Osteoblast (primary cell): ENCODE data around the gene RBP4. TPM values are rescaled to one million over a fixed set of nuclear protein-coding genes. Genes with fewer than 3 reads are reported as not detected.

ENCODE experiments used
- DNase-seq: peaks from one replicate; pipeline ENCODE4 v3.0.0; 2011; ENCODE audit warnings: low spot score, mixed read lengths; ENCODE audit not compliant: insufficient read length; ENCODE audit errors: missing footprints
- H2AFZ ChIP-seq: 2 replicates; pipeline ENCODE4 v1.6.0; 2011; ENCODE audit warnings: mild to moderate bottlenecking, low read length
- H3K27ac ChIP-seq: 2 replicates; pipeline ENCODE4 v1.5.1; 2011; ENCODE audit warnings: mild to moderate bottlenecking, low read depth, low read length, moderate library complexity
- H3K27me3 ChIP-seq: 2 replicates; pipeline ENCODE4 v1.6.0; 2012; ENCODE audit warnings: mild to moderate bottlenecking, control low read depth, inconsistent platforms, low read length, moderate library complexity; ENCODE audit not compliant: insufficient read depth
- H3K36me3 ChIP-seq: 2 replicates; pipeline ENCODE4 v1.5.1; 2011; ENCODE audit warnings: mild to moderate bottlenecking, low read length, control low read depth, moderate library complexity; ENCODE audit not compliant: insufficient read depth
- H3K4me1 ChIP-seq: 2 replicates; pipeline ENCODE4 v1.5.1; 2011; ENCODE audit warnings: mild to moderate bottlenecking, low read length, control low read depth, moderate library complexity; ENCODE audit not compliant: insufficient read depth
- H3K4me2 ChIP-seq: 2 replicates; pipeline ENCODE4 v1.6.0; 2011; ENCODE audit warnings: mild to moderate bottlenecking, low read length; ENCODE audit not compliant: insufficient read depth
- H3K4me3 ChIP-seq: fragments of 200-600 bp; sonication (generic); 3 replicates; pipeline ENCODE4 v1.5.1; 2012; ENCODE audit warnings: mild to moderate bottlenecking, low read length, inconsistent platforms; ENCODE audit not compliant: insufficient read depth
- H3K79me2 ChIP-seq: 2 replicates; pipeline ENCODE4 v1.6.0; 2012; ENCODE audit warnings: mild to moderate bottlenecking, low read length, control low read depth, inconsistent platforms; ENCODE audit not compliant: insufficient read depth
- H3K9me3 ChIP-seq: 2 replicates; pipeline ENCODE4 v1.5.1; 2011; ENCODE audit warnings: low read depth, low read length, control low read depth
- H4K20me1 ChIP-seq: 2 replicates; pipeline ENCODE4 v1.6.0; 2012; ENCODE audit warnings: mild to moderate bottlenecking, low read length, control low read depth; ENCODE audit not compliant: insufficient read depth
- total RNA-seq: library from RNA; depleted of rRNA; stranded (reverse); fragments of >200 nt; gene quantifications from 2 replicates; pipeline ENCODE4 v1.2.3, GENCODE V29; 2012
- TF ChIP-seq, protein P1 (sequence below): IDR thresholded peaks from 2 replicates; pipeline ENCODE4 v1.5.1; 2011; ENCODE audit warnings: mild to moderate bottlenecking, low read depth, low read length, moderate library complexity; ENCODE audit errors: extremely low read depth

The RBP4 gene
- total RNA-seq, 1 donor = 3.3 TPM

DNA sequence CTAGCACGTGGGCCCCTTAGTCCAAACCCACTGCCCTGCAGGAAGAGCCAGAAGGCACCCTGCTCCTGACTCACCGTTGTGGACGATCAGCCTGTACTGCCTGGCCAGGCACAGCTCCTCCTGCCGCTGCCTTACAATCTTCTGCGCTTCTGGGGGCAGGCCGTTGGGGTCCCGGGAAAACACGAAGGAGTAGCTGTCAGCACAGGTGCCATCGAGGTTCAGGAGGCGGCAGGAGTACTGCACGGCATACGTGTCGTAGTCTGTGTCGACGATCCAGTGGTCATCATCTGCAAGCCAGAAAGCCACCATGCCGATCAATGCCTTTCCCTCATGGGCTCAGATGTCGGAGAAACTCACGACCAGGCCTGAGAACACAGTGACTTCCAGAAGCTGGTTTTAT is 7.3 kb downstream of the RBP4 start:
- H3K9me3 ChIP-seq = no peaks in the 10 kb centered on the region
- no peaks in the 10 kb centered on the region for H3K36me3 ChIP-seq
- H3K4me3 ChIP-seq = no peak overlapping the region
- DNase-seq = no peak
- no peaks in the 10 kb centered on the region for H4K20me1 ChIP-seq
- H3K4me2 ChIP-seq = no peak overlapping the region
- TF ChIP-seq, protein P1, sequence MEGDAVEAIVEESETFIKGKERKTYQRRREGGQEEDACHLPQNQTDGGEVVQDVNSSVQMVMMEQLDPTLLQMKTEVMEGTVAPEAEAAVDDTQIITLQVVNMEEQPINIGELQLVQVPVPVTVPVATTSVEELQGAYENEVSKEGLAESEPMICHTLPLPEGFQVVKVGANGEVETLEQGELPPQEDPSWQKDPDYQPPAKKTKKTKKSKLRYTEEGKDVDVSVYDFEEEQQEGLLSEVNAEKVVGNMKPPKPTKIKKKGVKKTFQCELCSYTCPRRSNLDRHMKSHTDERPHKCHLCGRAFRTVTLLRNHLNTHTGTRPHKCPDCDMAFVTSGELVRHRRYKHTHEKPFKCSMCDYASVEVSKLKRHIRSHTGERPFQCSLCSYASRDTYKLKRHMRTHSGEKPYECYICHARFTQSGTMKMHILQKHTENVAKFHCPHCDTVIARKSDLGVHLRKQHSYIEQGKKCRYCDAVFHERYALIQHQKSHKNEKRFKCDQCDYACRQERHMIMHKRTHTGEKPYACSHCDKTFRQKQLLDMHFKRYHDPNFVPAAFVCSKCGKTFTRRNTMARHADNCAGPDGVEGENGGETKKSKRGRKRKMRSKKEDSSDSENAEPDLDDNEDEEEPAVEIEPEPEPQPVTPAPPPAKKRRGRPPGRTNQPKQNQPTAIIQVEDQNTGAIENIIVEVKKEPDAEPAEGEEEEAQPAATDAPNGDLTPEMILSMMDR = no peak
- peaks cover 5% of the 10 kb centered on the region for H3K27me3 ChIP-seq
- H3K4me1 ChIP-seq = no peaks in the 10 kb centered on the region
- H3K27ac ChIP-seq = no peak overlapping the region
- no peak overlapping the region for H2AFZ ChIP-seq
- H3K79me2 ChIP-seq = no peaks in the 10 kb centered on the region

- Histone ChIP-seq H3K27ac (no peak overlapping the region), H3K36me3 (no peaks in the 10 kb centered on the region), H4K20me1 (no peaks in the 10 kb centered on the region), H3K4me2 (no peak overlapping the region), H2AFZ (no peak overlapping the region), H3K9me3 (no peaks in the 10 kb centered on the region), H3K4me1 (no peaks in the 10 kb centered on the region), H3K4me3 (no peak overlapping the region), H3K79me2 (no peaks in the 10 kb centered on the region), H3K27me3 (peaks cover 8% of the 10 kb centered on the region)
- TF ChIP-seq, protein P1 = no peak
- no peak for DNase-seq
These were observed 7.8 kb downstream of the RBP4 start for GRCh38 chr10:93593254-93593653.

GRCh38 chr10:93591065-93591808 is 9.8 kb downstream of the RBP4 start:
- Histone ChIP-seq H3K9me3 (no peaks in the 10 kb centered on the region), H4K20me1 (no peaks in the 10 kb centered on the region), H3K4me1 (no peaks in the 10 kb centered on the region), H3K4me2 (no peak overlapping the region), H3K27ac (no peak overlapping the region), H3K36me3 (no peaks in the 10 kb centered on the region), H2AFZ (no peak overlapping the region), H3K27me3 (peaks cover 10% of the 10 kb centered on the region), H3K79me2 (no peaks in the 10 kb centered on the region), H3K4me3 (no peak overlapping the region)
- TF ChIP-seq, protein P1 = no peak
- DNase-seq = no peak

DNA sequence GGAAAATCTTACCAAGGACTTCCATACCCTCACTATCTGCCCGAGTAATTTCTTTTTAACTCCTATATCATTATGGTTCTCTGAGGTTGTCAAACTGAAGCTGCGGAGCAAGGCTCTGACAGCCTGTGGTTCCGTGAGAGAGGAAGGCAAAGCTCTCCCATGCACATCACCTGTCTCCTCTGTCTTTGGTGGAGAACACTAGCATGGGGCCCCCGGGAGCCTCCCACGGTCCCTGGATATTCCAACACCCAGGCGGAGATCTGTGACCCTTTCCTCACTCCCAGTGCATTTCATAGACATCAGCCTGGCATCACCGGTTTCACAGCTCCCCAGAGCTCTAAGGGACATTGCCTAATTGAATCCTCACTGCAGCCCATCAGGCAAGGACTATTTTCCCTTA is 10.4 kb downstream of the RBP4 start:
- no peaks in the 10 kb centered on the region for H3K36me3 ChIP-seq
- DNase-seq = no peak
- H3K4me2 ChIP-seq = no peak overlapping the region
- no peaks in the 10 kb centered on the region for H4K20me1 ChIP-seq
- H3K79me2 ChIP-seq = no peaks in the 10 kb centered on the region
- H3K4me3 ChIP-seq = no peak overlapping the region
- TF ChIP-seq, protein P1 = no peak
- H3K9me3 ChIP-seq = no peaks in the 10 kb centered on the region
- no peaks in the 10 kb centered on the region for H3K4me1 ChIP-seq
- peaks cover 10% of the 10 kb centered on the region for H3K27me3 ChIP-seq
- H2AFZ ChIP-seq = no peak overlapping the region
- no peak overlapping the region for H3K27ac ChIP-seq
